ENCODE results near the gene SEZ6L. TPM values are rescaled to one million over a fixed set of nuclear protein-coding genes. Genes with fewer than 3 reads are reported as not detected.

The SEZ6L gene
- total and polyA plus RNA-seq, 2 experiments from 2014 or later = 0.43 to 0.44 TPM

- H3K9me2 ChIP-seq (replicated peaks; ENCODE audit: insufficient read depth) = no peaks in the 10 kb centered on the region
- H3K79me2 ChIP-seq = no peaks in the 10 kb centered on the region
- DNase-seq (ENCODE audit: low spot score) = no peak
- no peak overlapping the region for H2AFZ ChIP-seq
- H3K4me3 ChIP-seq = no peak overlapping the region
- H4K20me1 ChIP-seq (ENCODE audit: insufficient read depth, poor library complexity, severe bottlenecking) = no peaks in the 10 kb centered on the region
- TF ChIP-seq CTCF (IDR thresholded peaks at IDR 0.05; ENCODE audit: poor library complexity) (no peak), EZH2 (IDR thresholded peaks at IDR 0.05; ENCODE audit: borderline replicate concordance) (no peak), EZH2phosphoT487 (IDR thresholded peaks at IDR 0.05; ENCODE audit: low read depth, severe bottlenecking, unreplicated experiment) (no peak)
- no peaks in the 10 kb centered on the region for H3K4me1 ChIP-seq (ENCODE audit: insufficient read depth)
- no peaks in the 10 kb centered on the region for H3K36me3 ChIP-seq (replicated peaks; ENCODE audit: insufficient read depth, low read depth)
- no peak overlapping the region for H3K4me2 ChIP-seq
- 78% methylated on average over 7 of the region's 7 CpGs for WGBS (ENCODE audit: low lambda C conversion rate, missing lambda C conversion rate)
- peaks cover 15% of the 10 kb centered on the region for H3K27me3 ChIP-seq
- no peak overlapping the region for H3K27ac ChIP-seq
- no peaks in the 10 kb centered on the region for H3K9me3 ChIP-seq (ENCODE audit: low read depth)
Measured at GRCh38 chr22:26383968-26384556, 214.8 kb downstream of the SEZ6L start.

GRCh38 chr22:26385164-26385563 is 215.9 kb downstream of the SEZ6L start:
- Histone ChIP-seq H3K4me2 (no peak overlapping the region), H3K27ac (no peak overlapping the region), H3K27me3 (peaks cover 11% of the 10 kb centered on the region), H4K20me1 (ENCODE audit: insufficient read depth, poor library complexity, severe bottlenecking) (no peaks in the 10 kb centered on the region), H2AFZ (no peak overlapping the region), H3K4me1 (ENCODE audit: insufficient read depth) (no peaks in the 10 kb centered on the region), H3K9me3 (ENCODE audit: low read depth) (no peaks in the 10 kb centered on the region), H3K9me2 (replicated peaks; ENCODE audit: insufficient read depth) (no peaks in the 10 kb centered on the region), H3K36me3 (replicated peaks; ENCODE audit: insufficient read depth, low read depth) (no peaks in the 10 kb centered on the region), H3K4me3 (no peak overlapping the region), H3K79me2 (no peaks in the 10 kb centered on the region)
- DNase-seq (ENCODE audit: low spot score) = no peak
- TF ChIP-seq CTCF (IDR thresholded peaks at IDR 0.05; ENCODE audit: poor library complexity) (no peak), EZH2phosphoT487 (IDR thresholded peaks at IDR 0.05; ENCODE audit: low read depth, severe bottlenecking, unreplicated experiment) (no peak), EZH2 (IDR thresholded peaks at IDR 0.05; ENCODE audit: borderline replicate concordance) (no peak)
- 90% methylated on average over 1 of the region's 1 CpG for WGBS (ENCODE audit: low lambda C conversion rate, missing lambda C conversion rate)

GRCh38 chr22:26389125-26389524 is 219.9 kb downstream of the SEZ6L start:
- Histone ChIP-seq H3K27ac (no peak overlapping the region), H3K9me2 (replicated peaks; ENCODE audit: insufficient read depth) (no peaks in the 10 kb centered on the region), H3K4me2 (no peak overlapping the region), H3K27me3 (no peaks in the 10 kb centered on the region), H3K4me1 (ENCODE audit: insufficient read depth) (no peaks in the 10 kb centered on the region), H3K79me2 (no peaks in the 10 kb centered on the region), H3K36me3 (replicated peaks; ENCODE audit: insufficient read depth, low read depth) (no peaks in the 10 kb centered on the region), H3K4me3 (no peak overlapping the region), H2AFZ (no peak overlapping the region), H3K9me3 (ENCODE audit: low read depth) (no peaks in the 10 kb centered on the region), H4K20me1 (ENCODE audit: insufficient read depth, poor library complexity, severe bottlenecking) (no peaks in the 10 kb centered on the region)
- no peak for TF ChIP-seq EZH2 (IDR thresholded peaks at IDR 0.05; ENCODE audit: borderline replicate concordance)
- no peak for TF ChIP-seq CTCF (IDR thresholded peaks at IDR 0.05; ENCODE audit: poor library complexity)
- no peak for TF ChIP-seq EZH2phosphoT487 (IDR thresholded peaks at IDR 0.05; ENCODE audit: low read depth, severe bottlenecking, unreplicated experiment)
- WGBS (ENCODE audit: low lambda C conversion rate, missing lambda C conversion rate) = 96% methylated on average over 3 of the region's 3 CpGs
- DNase-seq (ENCODE audit: low spot score) = no peak

All from hepatocyte (in vitro differentiated cells).